Pancreas (tissue), 10 donors: ENCODE results near the gene CAPRIN1. TPM values are rescaled to one million over a fixed set of nuclear protein-coding genes. Genes with fewer than 3 reads are reported as not detected.
"Not testable (repeated sequence)": the region's sequence is repeated elsewhere in the genome, so short reads cannot be mapped to it uniquely, and the experiment has no call there.

Experiments
- ATAC-seq, 4 donors: fragments of 200-7000 bp; cut with Tn5 transposase; one replicate each; pipeline versions ENCODE4 v1.8.0 to v1.9.1; 2020; ENCODE audit warnings: mild to moderate bottlenecking in 4 of 4, moderate library complexity in 4 of 4
- DNase-seq, 6 donors: peaks; one replicate each; pipeline ENCODE4 v3.0.0-alpha.2; 2020
- FAIRE-seq: peaks from 2 replicates; lab custom pipeline; 2012; peaks lifted over from hg19 to GRCh38; lab: Jason Lieb, UNC
- H3K27ac ChIP-seq, 4 donors: fragments of 200-600 bp; sonication (generic); 1 replicate in 3 of 4; 2 replicates in 1 of 4; pipeline versions ENCODE4 v1.5.0 to v1.8.0; 2020
- H3K27me3 ChIP-seq, 4 donors: fragments of 200-600 bp; one replicate each; pipeline ENCODE4 v1.8.0; 2021
- H3K36me3 ChIP-seq, 3 donors: fragments of 200-600 bp; sonication (generic) in 1 of 3; one replicate each; pipeline versions ENCODE4 v1.5.0 to v1.8.0; 2020 to 2021
- H3K4me1 ChIP-seq, 3 donors: fragments of 200-600 bp; one replicate each; pipeline ENCODE4 v1.8.0; 2021
- H3K4me3 ChIP-seq, 4 donors: fragments of 200-600 bp; sonication (generic) in 2 of 4; one replicate each; pipeline versions ENCODE4 v1.5.0 to v1.8.0; 2020 to 2021
- H3K9me3 ChIP-seq, 4 donors: fragments of 200-600 bp; one replicate each; pipeline ENCODE4 v1.8.0; 2021
- WGBS, 2 donors: extraction: QIAGEN DNeasy Blood & Tissue Kit; methylation state at CpG; one replicate each; pipeline ENCODE4 v1.1.7; 2013; 5-methylcytosine and 5-hydroxymethylcytosine counted together
- intact Hi-C, 3 donors: fragments of 100-400 bp; cut with DNase I; formaldehyde crosslinking; loops; one replicate each; pipeline versions ENCODE4 v1.11.1 to v1.14.2; 2022
- polyA plus RNA-seq, 2 donors: library from polyadenylated mRNA; stranded (reverse); fragments of 200-250 nt; gene quantifications; one replicate each; pipeline ENCODE4 v1.2.3, GENCODE V29; 2013
- total RNA-seq, 6 donors: library from RNA; stranded (reverse); fragmentation: NEBNext Ultra II Directional in 4 of 6; extraction: Animal tissue kit (Norgen Biotek cat#: 25700) in 4 of 6; gene quantifications; one replicate each; pipeline versions ENCODE4 v1.2.1 to v1.2.4, GENCODE V29; 2021 to 2023
- TF ChIP-seq, protein P1 (sequence below), 4 donors: fragments of 200-600 bp; sonication (generic) in 3 of 4; IDR thresholded peaks; one replicate each; pipeline versions ENCODE4 v1.5.0 to v1.8.0; 2021; ENCODE audit warnings: antibody characterized with exemption in 4 of 4
- donor health status: healthy with polysubstance abuse.
- donor health status: DM: no; HTN: no; CAD: no; lungs with moderate emphysema.
- donor health status: DM: no; HTN: no; CAD: no.
- donor health status: control.
- donor health status: control.
- donor health status: Bipolar disorder and iron deficiency.
- donor health status: DM: yes; HTN: yes; CAD: no.
- donor health status: DM: no; HTN: no; CAD: no.
- donor health status: DM: no; HTN: no; CAD: no.
- donor health status: DM: yes; HTN: yes; CAD: no.

CAPRIN1 gene
- total and polyA plus RNA-seq, 8 donors: 33.9 to 116 (median 93.9) TPM

DNA sequence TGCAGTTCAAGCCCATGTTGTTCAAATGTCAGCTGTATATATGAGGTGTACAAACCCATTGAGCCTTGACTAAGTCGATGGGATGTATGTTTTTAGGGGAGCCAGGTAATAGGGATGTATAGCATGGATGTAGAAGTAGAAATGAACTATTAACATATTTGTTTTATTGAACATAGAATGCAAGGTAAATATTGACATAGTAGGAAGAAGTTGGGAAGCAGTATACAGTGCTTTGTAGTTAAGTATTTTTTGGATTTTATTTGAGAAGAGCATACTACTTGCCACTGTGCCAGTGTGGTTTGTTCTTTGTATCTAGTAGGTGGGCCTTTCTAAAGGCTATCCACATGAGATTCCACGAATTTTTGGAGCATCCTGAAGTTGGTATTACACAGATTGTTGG, 33.1 kb downstream of the CAPRIN1 start:
- intact Hi-C loops: no loop called here
- 61 to 64% methylated on average over 2 of the region's 2 CpGs for WGBS, 2 donors
- Histone ChIP-seq H3K27ac (no peak overlapping the region), H3K9me3 (no peaks in the 10 kb centered on the region), H3K27me3 (no peaks in the 10 kb centered on the region), H3K36me3 (peaks cover 0 to 85% (median 32%) of the 10 kb centered on the region in 3 donors), H3K4me1 (no peaks in the 10 kb centered on the region), H3K4me3 (no peak overlapping the region)
- DNase-seq (no peak), ATAC-seq (no peak), FAIRE-seq (no peak)
- TF ChIP-seq, protein P1, sequence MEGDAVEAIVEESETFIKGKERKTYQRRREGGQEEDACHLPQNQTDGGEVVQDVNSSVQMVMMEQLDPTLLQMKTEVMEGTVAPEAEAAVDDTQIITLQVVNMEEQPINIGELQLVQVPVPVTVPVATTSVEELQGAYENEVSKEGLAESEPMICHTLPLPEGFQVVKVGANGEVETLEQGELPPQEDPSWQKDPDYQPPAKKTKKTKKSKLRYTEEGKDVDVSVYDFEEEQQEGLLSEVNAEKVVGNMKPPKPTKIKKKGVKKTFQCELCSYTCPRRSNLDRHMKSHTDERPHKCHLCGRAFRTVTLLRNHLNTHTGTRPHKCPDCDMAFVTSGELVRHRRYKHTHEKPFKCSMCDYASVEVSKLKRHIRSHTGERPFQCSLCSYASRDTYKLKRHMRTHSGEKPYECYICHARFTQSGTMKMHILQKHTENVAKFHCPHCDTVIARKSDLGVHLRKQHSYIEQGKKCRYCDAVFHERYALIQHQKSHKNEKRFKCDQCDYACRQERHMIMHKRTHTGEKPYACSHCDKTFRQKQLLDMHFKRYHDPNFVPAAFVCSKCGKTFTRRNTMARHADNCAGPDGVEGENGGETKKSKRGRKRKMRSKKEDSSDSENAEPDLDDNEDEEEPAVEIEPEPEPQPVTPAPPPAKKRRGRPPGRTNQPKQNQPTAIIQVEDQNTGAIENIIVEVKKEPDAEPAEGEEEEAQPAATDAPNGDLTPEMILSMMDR (IDR thresholded peaks at IDR 0.05): no peak

- H3K27me3 ChIP-seq: no peaks in the 10 kb centered on the region
- no peak overlapping the region for H3K27ac ChIP-seq
- TF ChIP-seq, protein P1 (IDR thresholded peaks at IDR 0.05): no peak
- no peaks in the 10 kb centered on the region for H3K4me1 ChIP-seq
- ATAC-seq (peak in 1 of 4 donors; percentile 14), DNase-seq (no peak), FAIRE-seq (no peak)
- H3K4me3 ChIP-seq: no peak overlapping the region
- intact Hi-C loops: no loop called here
- H3K36me3 ChIP-seq: peaks cover 8 to 89% (median 40%) of the 10 kb centered on the region in 3 donors
- 95 to 99% methylated on average over 4 of the region's 4 CpGs for WGBS, 2 donors
- no peaks in the 10 kb centered on the region for H3K9me3 ChIP-seq
Observed at GRCh38 chr11:34086554-34087283, 35.2 kb downstream of the CAPRIN1 start.

- Histone ChIP-seq H3K4me1 (no peaks in the 10 kb centered on the region), H3K27ac (no peak overlapping the region), H3K4me3 (no peak overlapping the region), H3K27me3 (no peaks in the 10 kb centered on the region), H3K9me3 (no peaks in the 10 kb centered on the region), H3K36me3 (peaks cover 8 to 80% (median 41%) of the 10 kb centered on the region in 3 donors)
- 76 to 88% methylated on average over 1 of the region's 1 CpG for WGBS, 2 donors
- TF ChIP-seq, protein P1 (IDR thresholded peaks at IDR 0.05): no peak
- ATAC-seq: peak in 2 of 4 donors; percentile 30 to 54
- no peak for FAIRE-seq
- no peak for DNase-seq
- intact Hi-C loops: no loop called here
Observed at GRCh38 chr11:34091825-34092224, 40.3 kb downstream of the CAPRIN1 start.

DNA sequence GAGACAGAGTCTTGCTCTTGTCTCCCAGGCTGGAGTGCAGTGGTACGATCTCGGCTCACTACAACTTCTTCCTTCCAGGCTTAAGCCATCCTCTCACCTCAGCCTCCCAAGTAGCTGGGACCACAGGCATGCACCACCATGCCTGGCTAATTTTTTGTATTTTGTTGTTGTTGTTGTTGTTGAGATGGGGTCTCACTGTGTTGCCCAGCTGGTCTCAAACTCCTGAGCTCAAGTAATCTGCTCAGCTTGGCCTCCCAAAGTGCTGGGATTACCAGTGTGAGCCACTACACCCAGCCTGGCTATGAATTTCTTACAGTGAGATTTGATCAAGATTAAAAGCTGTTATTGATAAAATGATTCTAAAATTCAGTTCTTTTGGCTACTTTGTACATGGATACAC, 43.4 kb downstream of the CAPRIN1 start:
- H3K4me3 ChIP-seq, FAIRE-seq, H3K27me3 ChIP-seq, ATAC-seq, intact Hi-C loops, H3K9me3 ChIP-seq, H3K27ac ChIP-seq, DNase-seq, H3K4me1 ChIP-seq: not testable (repeated sequence)
- 96 to 100% methylated on average over 2 of the region's 2 CpGs for WGBS, 2 donors
- H3K36me3 ChIP-seq: peaks cover 14 to 89% (median 42%) of the 10 kb centered on the region in 3 donors

DNA sequence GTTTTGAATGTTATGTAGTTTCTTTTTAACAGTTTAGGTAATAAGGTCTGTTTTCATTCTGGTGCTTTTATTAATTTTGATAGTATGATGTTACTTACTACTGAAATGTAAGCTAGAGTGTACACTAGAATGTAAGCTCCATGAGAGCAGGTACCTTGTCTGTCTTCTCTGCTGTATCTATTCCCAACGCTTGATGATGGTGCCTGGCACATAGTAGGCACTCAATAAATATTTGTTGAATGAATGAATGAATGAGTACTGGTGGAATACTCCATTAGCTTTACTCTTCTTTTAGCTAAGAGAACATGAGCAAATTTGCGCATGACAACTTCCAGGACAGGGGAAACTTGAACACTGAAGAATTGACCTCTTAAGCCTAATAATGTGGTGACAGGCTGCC, 47.3 kb downstream of the CAPRIN1 start:
- intact Hi-C loops: no loop called here
- TF ChIP-seq, protein P1 (IDR thresholded peaks at IDR 0.05): no peak
- H3K4me3 ChIP-seq: no peak overlapping the region
- DNase-seq: no peak
- no peak overlapping the region for H3K27ac ChIP-seq
- no peak for ATAC-seq
- WGBS, 2 donors: 91 to 93% methylated on average over 2 of the region's 2 CpGs
- H3K36me3 ChIP-seq: peaks cover 6 to 58% (median 23%) of the 10 kb centered on the region in 3 donors
- no peaks in the 10 kb centered on the region for H3K4me1 ChIP-seq
- no peak for FAIRE-seq
- no peaks in the 10 kb centered on the region for H3K9me3 ChIP-seq
- H3K27me3 ChIP-seq: no peaks in the 10 kb centered on the region
